D341Med (cell line): ENCODE results near the gene COL4A1.

Experiments
- DNase-seq: peaks from one replicate; pipeline ENCODE4 v3.0.0; 2012; ENCODE audit warnings: low spot score

COL4A1 gene

DNA sequence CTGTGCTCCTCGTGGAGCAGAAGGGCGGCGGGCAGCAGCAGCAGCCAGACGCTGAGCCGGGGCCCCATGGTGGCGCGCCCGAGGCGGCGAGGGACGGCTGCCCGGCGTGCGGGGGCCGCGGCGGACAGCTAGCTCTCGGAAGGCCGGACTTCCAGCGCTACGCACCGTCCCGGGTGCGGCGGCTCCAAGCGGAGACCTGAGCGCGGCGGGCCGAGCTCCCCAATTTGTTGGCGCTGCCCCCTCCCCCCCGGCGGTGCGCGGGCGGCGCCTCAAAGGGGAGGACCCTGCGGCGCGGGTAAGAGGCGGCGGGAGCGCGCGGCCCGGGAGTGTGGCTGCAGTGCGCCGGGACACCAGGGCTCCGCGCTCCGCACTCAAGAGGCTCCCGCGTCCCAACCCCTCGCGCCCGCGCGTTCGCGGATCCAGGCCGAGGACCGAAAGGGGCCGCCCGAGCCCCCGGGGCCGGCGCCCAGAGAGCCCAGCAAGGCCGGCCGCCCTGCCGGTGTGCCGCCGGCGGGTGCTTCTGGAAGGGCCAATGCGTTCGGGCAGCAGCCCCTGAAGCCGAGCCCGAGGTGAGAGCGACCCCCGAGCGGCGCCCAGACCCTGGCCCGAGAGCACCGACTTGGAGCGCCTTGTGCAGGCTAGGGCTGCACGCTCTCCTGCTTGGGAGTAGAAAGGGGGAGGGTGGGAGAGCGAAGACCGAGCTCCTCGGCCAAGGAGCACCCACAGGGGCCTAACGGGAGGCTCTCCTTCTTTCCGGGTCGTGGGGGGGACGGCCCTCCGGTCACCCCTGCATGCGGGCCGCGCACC lies at the start of gene COL4A1, which contains the start of gene COL4A2:
Gene COL4A1 (minus strand): TSS at position 198 of the 807 bp plus-strand sequence. CDS start 130 bp downstream, at position 68.
Gene COL4A2 (plus strand): TSS at position 325 of the 807 bp plus-strand sequence. CDS start 620 bp downstream, outside the sequence.
- DNase-seq, result no peak

DNA sequence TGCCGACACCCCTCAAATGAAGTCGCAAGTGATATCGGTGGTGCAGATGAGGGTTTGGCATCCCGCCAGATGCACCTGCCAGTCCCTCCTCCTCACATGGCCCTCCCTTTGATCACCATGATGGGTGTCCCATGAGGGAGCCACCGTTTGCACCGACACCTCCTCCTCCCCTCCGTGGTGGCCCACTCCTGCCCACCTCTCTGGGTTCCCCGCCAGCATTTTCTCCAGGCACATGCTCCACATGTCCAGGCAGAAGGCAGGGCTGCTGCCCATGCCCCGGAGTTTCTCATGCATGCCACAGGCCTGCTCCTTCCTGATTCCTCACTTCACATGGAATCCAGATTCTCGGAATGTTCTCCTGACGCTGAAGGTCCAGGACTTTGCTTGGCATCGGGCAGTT lies 49.4 kb upstream of the COL4A1 start:
- DNase-seq, result no peak

DNA sequence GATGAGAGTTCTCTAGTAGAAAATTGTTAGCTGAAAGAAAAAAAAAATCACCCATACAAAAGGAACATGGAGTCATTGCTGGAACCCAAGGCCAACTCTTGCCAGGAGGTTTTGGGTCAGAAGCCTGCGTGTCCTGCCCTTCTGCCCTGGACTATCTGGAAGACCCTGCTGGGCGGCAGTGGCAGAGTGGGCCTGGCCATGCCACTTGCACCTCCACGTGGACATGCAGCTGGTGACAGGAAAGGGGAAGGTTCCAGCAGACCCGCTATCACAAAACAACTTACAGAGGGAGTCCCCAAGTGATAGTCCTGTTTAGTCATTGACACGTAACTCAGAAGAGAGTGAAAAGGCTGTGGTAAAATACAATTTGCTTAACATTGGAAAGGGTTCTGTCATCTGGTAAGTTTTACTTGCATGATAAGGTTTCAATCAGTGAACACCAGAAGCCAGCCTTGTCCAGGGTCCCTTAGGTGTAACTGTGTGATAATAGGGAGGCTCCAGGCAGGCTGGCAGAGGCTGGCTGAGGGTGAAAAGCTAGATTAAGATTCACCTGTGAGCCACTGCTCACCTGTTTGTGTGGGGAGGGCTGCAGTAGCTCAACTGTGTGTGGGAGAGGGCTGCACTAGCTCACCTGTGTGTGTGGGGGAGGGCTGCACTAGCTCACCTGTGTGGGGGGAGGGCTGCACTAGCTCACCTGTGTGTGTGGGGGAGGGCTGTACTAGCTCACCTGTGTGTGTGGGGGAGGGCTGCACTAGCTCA lies 47.9 kb upstream of the COL4A1 start:
- no peak for DNase-seq

- DNase-seq, result no peak
Observed at GRCh38 chr13:110354123-110354627, 47.2 kb upstream of the COL4A1 start.

- DNase-seq, result no peak
Observed at GRCh38 chr13:110353339-110353977, 46.5 kb upstream of the COL4A1 start.

GRCh38 chr13:110352735-110353134 lies 45.8 kb upstream of the COL4A1 start:
- DNase-seq, result no peak

GRCh38 chr13:110351636-110352420 lies 44.9 kb upstream of the COL4A1 start:
- no peak for DNase-seq

GRCh38 chr13:110350509-110350908 lies 43.6 kb upstream of the COL4A1 start:
- no peak for DNase-seq

DNA sequence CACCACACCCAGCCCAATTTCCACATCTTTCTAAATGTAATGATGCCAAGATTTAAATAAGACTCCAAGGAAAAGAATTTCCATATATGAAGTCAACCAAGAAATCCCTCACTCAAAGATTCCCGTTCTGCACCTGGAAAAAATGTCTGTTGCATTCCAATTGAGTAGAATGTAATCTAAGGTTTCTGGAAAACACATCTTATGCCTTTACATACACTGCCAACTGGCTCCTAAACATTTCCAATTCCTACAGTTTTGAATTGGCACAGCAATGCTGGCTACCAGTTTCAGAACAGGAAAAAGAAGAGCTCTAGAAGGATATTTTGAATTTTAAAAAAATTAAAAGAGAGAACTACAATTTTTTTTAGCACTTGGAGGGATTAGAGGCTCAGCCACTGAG lies 43.1 kb upstream of the COL4A1 start:
- DNase-seq, result no peak

DNA sequence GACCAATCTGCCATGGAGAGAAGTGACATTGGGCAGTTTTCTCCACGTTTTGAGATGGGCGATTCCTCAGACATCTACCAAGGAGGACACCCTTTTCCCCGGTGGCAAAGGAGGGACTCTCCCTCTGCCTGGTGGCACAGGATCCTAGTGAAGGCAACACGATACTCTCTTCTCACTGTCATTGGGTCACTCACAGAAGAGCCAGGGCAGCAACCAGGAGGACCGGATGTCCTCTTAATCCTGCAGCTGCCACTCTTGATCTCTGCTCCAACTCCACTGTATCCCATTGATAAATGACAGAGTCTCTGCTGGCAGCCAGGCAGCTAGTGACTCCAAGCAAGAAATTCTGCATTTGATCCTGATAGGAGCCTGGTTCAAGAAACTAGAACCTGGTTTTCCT lies 42.3 kb upstream of the COL4A1 start:
- DNase-seq, result no peak

DNA sequence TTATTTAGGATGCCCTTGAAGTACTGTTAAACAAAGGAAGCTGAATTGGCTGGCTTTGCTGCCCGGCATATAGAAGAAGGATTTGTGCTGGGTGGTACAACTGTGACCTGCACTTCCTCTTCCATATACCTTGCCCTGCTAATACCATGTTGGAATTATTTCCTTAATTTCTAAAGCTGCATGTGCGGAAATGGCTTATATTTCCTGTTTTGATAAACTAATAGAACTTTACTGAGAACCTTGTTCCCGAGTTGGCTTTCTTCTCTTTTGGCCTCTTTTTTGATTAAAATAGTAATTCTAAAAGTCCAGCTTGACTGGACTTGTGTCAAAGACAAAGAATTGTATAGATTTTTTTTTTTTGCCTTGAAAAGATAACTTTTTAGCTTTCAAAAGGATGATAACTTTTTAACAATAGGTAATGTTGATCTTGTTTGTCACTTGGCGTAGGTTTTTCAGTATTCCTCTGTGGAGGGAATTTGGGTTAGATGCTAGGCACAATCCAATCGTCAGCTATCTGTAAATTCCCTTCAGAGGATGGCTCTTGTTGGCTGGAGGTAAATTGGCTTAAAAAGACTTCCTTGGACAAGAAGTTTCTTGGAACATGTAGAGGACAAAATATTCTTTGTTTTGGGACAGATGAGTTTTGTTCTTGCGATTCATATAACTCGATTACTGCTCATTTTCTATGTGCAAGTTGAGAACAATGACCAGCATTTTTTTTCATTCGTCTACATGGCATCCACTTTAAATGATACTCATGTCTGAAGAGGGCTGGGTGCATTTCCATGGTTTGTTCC lies 41.5 kb upstream of the COL4A1 start:
- no peak for DNase-seq

- DNase-seq, result no peak
Observed at GRCh38 chr13:110347535-110348308, 40.8 kb upstream of the COL4A1 start.

GRCh38 chr13:110347088-110347487 lies 40.1 kb upstream of the COL4A1 start:
- DNase-seq, result no peak

GRCh38 chr13:110346661-110347067 lies 39.7 kb upstream of the COL4A1 start:
- DNase-seq, result no peak

GRCh38 chr13:110345701-110346100 lies 38.7 kb upstream of the COL4A1 start:
- no peak for DNase-seq

GRCh38 chr13:110345266-110345665 lies 38.3 kb upstream of the COL4A1 start:
- DNase-seq, result no peak

GRCh38 chr13:110344320-110344719 lies 37.4 kb upstream of the COL4A1 start:
- no peak for DNase-seq

GRCh38 chr13:110343241-110343865 lies 36.4 kb upstream of the COL4A1 start:
- DNase-seq, result no peak

GRCh38 chr13:110342474-110342873 lies 35.5 kb upstream of the COL4A1 start:
- DNase-seq, result no peak
